Measurements from ENCODE around the gene SMOC1. TPM values are rescaled to one million over a fixed set of nuclear protein-coding genes. Genes with fewer than 3 reads are reported as not detected.

The SMOC1 gene
- total RNA-seq, 2 experiments from 2014 or later = not detected

Other genes starting within 250 kb of the SMOC1 start
- gene SRSF5, start 112.3 kb upstream of the SMOC1 start, total RNA-seq = 100 to 1,000 TPM; 289 to 303 TPM
- not detected for gene SLC10A1, start 82.2 kb upstream of the SMOC1 start, total RNA-seq